GM18520 (cell line): ENCODE data around the gene SCN3B.

Experiments
- ATAC-seq: cut with Tn5 transposase; IDR thresholded peaks from one replicate; pipeline ENCODE4 v1.9.1; 2021; ENCODE audit not compliant: unreplicated experiment

SCN3B gene

GRCh38 chr11:123601136-123601535, 53.3 kb downstream of the SCN3B start:
- ATAC-seq, result no peak

DNA sequence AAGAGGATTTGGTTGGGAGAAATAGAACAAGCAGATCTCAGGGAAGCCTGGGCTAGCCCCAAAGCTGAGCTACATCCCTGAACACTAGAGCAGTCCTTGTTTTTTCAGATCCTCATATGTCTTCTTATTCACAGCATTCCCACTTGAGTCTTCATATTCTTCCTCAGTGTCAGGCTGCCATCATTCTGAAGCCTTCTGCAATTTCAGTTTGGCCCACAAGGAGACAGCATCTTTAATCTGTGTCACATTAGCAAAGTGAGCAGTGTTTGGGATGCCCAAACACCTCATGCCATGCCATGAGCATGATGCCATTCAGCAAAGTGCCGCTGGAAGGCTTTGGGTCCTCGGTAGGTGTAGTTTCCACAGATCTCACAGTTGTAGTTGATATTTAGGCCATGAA, 56.6 kb downstream of the SCN3B start:
- no peak for ATAC-seq

DNA sequence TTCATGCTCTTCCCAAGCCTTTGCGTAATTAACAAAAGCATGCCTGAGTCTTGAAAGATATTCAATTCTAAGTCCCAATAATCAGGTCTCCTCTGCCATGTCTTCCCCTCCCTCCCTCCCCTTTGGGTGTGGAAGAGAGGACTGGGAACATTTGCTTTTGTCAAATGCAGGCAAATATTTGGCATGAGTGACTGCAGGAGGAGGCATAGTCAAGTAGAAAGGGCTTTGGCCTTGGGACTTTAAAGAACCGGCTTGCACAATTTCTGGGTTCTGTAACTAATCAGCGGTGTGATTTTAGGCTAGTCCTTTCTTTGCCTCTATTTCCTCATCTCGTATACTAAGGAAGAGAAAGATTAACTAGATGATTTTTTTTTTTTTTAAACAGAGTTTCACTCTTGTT, 59.5 kb downstream of the SCN3B start:
- ATAC-seq, result no peak

DNA sequence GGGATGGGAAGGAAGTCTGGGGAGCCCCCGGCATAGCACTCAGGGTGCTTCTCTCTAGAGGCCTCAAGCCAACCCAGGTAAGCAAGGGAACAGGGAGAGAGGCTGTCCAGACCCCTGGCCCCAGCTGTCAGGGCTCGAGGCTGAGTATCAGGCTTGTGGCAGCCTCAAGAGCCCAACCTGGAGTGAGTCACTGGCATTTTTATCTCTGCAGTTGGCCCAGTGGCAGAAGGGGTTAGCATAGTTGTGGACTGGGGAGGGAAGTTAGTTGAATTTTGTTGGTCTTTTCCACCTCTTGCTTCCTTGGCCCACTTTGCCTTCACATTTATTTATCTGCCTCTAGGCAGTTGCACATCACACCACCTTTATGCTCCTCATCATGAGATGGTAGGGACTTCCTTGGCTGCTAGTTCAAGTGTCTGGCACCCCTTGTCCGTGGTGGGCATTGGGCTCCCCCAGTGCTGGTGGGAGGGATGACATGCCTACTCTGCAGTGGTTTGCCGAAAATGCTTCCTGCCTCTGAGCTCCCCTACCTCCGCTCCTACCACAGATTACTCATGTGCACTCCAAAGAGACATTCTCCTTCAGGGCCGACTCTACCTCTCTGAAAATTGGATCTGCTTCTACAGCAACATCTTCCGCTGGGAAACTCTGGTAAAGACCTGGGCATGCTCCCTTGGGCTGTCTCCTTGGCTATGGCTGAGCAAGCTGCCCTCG, 60.1 kb downstream of the SCN3B start:
- no peak for ATAC-seq

GRCh38 chr11:123593570-123593969, 60.9 kb downstream of the SCN3B start:
- ATAC-seq, result no peak

DNA sequence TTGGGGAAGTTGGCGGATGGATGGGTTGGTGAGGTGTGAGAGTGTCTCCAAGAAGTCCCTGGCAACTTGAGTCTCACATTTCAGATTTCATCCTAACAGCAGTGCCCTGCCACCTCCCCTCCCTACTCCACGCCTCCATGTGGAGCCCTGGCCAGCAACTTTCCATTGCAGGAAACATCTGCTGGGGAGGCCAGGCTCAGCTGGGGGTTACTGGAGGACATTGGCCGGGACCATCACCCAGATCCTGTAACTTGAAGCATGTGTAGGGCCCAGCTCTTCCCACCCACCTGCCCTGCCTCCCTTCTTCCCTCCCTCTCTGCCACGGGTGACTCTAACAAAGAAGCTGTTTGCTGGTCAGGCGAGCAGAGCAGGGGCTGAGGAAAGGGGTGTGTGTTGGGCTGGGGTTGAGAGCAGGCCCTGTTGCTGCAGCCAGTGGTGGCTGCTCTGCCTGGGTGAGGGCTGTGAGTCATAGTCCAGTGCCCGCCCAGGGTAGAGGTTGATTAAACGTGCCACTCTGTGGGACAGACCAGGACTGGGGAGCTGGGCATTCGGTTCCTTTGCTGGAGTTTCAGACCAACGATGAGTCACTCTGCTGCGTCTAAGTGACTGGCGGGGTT, 64.0 kb downstream of the SCN3B start:
- ATAC-seq, result no peak

GRCh38 chr11:123588864-123589262, 65.6 kb downstream of the SCN3B start:
- no peak for ATAC-seq

DNA sequence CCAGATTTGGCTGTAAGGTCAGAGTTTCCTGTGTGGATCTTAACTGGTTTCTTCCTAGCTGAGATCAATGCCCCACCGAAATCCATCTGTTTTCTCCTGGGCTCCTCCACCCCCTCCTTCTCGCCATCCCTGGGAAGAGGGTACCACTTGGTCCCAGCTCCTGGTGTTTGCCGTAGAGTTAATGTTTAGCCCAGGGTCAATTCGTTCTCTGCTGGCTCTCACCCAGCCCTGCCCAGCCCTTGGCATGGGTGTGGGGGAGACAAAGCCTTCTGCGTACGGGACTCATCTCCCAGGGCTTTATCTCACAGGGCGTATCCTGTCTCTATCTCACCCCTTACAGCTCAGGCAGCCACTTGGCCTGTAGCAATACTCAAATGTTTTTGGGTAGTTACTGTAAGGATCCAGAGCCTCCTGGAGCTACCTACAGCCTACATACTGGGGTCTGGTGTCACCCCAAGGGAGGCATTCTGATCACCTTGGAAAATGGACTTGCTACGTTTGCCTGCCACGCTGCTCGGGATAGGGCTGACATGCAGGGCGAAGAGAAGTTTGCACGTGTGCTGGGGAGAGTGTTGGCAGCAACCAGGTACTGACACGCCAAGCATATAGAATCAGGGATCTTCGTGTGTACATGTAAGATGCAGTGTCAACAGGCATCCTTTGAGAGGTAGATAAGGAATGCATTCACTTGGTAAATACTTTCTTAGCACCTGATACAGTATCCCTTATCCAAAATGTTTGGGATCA, 66.1 kb downstream of the SCN3B start:
- ATAC-seq, result no peak

- no peak for ATAC-seq
Measured at GRCh38 chr11:123587559-123587958, 66.9 kb downstream of the SCN3B start.

DNA sequence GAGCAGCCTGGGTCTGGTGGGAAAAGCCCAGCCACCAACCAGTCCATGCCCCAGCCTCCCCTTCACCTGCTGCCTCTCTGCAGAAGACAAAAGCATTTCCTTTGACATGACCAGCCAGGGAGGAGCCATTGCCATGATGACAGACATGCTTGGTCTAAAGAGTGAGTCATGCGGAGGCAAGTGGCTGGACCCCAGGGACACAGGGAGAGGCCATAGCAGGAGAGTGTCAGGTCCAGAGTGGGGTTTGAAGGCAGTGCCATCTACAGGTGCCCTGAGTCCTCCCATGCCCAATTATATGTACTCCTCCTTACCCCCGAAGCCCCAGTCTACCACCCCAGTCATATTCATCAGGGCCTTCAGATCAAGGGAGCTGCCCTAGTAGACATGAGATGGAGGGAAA, 67.4 kb downstream of the SCN3B start:
- ATAC-seq, result no peak

DNA sequence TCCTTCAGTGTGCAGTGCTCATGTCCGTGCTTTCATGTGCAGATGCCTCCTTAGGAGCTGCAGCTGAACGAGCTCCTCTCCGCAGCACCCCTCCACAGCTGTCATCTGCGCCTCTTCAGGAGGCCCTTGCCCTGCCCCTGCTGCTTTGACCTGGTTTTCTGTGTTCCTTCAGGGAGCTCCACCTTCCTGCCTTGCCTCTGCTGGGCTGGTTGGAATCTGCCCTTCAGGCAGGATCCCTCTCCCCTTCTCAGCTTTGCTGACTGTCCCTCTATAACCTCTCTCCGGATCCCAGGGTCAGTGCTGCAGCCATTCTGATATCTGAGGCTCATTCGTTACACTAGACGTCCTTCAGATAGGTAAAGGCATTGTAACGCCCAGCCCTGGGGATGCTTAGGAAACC, 67.9 kb downstream of the SCN3B start:
- ATAC-seq, result no peak

DNA sequence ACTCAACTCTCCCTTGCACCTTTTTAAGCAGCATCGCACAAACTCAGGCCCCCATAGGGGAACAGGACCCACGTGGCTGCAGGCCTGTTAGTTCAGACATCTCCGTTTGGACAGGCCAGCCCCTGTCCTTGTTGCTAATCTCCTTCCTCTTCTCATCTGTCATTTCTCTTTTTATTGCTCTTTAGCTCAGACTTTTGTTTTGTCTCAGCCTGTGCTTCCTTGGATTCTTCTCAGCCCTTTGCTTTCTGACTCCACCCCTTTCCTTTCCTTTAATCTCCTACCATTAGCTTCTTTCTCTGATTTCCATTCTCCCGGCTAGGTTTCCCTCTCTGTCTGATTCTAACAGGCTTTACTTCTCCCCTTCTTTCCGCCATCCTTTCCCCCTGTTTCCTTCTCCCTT, 68.7 kb downstream of the SCN3B start:
- no peak for ATAC-seq

DNA sequence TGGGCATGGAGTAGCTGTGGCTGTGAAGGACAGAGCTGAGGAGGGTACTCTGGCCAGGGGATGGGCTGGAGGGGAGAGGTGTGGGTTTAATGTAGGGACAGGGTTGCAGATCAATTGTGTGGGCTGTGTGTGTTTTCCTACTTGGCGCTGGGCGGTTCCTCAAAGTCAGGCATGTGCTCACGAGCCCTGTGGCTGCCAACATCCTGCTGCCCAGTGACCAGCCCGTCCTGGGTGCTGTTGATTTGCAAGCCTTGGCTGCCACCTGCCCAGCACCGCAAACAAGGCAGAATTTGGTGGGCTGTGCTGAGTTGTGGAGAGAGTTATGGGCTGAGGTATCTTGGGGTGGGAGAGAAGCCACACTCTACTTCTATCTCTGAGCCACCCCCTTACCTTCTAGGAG, 69.2 kb downstream of the SCN3B start:
- no peak for ATAC-seq

- ATAC-seq, result no peak
Measured at GRCh38 chr11:123584737-123585136, 69.7 kb downstream of the SCN3B start.

DNA sequence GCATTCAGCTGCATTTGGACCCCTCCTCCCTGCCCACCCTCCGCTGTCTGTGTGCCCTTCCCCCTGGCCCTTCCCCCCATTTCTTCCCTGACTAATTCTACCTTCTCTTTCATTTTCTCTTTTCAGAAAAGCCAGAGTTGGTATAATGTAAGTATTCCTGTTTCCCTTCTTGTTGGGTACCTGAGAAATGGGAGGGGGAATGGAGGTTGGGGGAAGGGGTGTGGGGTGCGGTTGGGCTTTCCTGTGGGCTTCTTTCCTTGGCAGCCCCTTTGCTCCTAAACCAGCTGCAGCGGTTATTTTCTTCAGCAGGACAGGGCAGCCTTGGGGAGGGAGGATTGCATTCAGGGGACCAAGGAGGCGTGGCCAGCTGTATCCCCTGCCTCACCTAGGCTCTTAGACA, 70.2 kb downstream of the SCN3B start:
- no peak for ATAC-seq

- ATAC-seq, result no peak
Measured at GRCh38 chr11:123582992-123583504, 71.4 kb downstream of the SCN3B start.

DNA sequence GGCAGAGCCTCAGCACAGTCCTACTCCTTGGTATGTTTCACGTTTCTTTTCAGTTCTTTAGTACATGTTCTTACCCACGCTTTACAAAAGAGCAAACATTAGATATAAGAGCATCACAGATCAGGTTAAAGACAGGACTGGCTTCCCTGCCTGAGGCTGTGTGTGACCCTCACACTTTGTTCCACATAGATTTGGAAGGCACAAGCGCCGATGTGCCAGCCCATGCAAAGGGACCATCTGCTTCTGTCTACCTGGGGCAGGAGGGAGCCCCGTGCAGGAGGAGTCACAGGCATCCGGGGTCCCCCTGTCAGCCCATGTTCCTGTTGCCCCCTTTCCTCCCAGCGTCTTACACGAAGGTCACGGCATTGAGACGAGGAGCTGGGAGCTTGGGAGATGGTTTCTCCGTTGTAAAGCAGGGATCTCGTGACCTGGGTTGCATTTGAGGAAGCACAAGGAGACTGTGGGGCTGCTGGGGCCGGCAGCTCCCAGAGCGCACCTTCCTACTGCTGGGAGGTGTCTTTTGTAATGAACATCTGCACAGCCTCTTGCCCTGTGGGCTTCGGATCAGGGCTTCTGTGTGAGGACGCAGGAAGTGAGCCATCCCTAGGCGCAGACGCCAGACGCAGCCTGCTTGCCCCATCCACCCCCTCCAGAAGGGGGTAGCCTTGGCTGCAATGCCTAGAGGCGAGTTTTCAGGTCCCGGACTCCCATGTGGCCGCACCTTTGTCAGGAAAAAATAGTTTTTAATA, 72.6 kb downstream of the SCN3B start:
- no peak for ATAC-seq

DNA sequence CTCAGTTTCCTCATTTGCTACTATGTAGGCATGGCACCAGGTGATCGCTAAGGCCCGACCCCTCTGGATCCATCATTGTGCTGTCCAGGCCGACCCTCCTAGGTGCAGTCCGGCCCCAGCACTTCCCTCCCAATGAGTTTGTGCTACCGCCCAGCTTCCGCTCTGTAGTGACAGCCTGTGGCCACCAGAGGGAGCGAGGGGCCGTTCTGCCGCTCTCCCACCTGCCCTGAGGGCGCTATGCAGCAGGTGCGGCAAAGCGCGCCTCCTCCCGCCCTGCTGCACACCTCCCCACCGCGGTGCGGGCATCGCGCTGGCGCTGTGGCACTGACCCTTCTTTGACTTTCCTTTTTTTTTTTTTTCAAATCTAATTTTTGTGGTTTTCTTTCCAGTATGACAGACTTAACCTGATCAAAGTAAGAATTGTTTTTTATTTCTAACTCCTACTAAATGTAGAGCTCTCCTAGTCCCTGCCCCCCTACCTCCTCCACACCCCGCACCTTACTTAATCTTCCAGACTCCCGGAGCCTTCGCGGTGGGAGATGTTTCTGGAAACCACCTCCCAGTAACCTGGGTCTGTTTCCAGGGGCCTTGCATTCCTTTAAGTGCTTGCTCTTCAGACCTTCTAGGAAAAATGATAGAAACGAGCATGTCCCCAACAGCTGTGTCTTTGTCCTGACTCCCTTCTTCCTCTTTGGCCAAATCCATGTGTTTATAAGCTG, 73.7 kb downstream of the SCN3B start:
- peak; percentile 64 for ATAC-seq

DNA sequence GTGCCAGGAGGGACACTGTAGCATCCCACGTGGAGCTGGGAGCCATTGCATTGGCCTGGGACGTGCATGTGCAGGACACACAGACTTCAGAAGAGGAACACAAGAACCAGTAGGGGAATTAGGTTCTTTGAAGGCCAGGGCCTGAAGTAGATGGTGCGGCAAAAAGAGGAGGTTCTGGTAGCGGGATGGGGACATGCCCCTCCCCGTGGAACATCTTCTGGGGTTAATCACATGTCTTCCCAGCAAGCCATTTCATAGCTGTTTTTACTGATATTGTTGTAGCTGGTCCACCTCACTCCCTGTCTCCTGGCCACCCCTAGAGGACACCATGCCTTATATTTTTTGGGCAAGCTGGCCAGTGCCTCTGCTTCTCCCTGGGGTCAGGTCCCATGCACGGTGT, 74.3 kb downstream of the SCN3B start:
- no peak for ATAC-seq

GRCh38 chr11:123579482-123579812, 75.0 kb downstream of the SCN3B start:
- ATAC-seq, result no peak
